PC-3 (cell line): ENCODE measurements around the gene OR3A1. TPM values are rescaled to one million over a fixed set of nuclear protein-coding genes. Genes with fewer than 3 reads are reported as not detected.

Source experiments
- ATAC-seq: fragments of 200-7000 bp; cut with Tn5 transposase; 2 replicates; pipeline ENCODE4 v1.9.1; 2020; ENCODE audit warnings: mild to moderate bottlenecking, moderate library complexity
- BruUV-seq: library from RNA; stranded (reverse); fragments of 400-500 nt; replicated peaks from 2 replicates; lab custom pipeline; 2021; lab: Mats Ljungman, UMichigan
- CTCF ChIA-PET: fragments of 300-600 bp; sonication (Branson Sonifier 250); formaldehyde crosslinking; loops from one replicate; lab custom pipeline; 2022; ENCODE audit warnings: antibody characterized with exemption; lab: Charles Lee
- POLR2A ChIA-PET: fragments of 300-600 bp; sonication (Branson Sonifier 250); formaldehyde crosslinking; loops from one replicate; lab custom pipeline; 2022; ENCODE audit warnings: antibody characterized with exemption; ENCODE audit not compliant: unreplicated experiment; lab: Charles Lee
- DNase-seq: peaks from one replicate; pipeline ENCODE4 v3.0.0-alpha.2; 2015
- H2AFZ ChIP-seq: fragments of 300-600 bp; sonication (generic); 2 replicates; pipeline ENCODE4 v1.6.0; 2016; ENCODE audit warnings: antibody characterized with exemption, low read length
- H3F3A ChIP-seq: fragments of 300-600 bp; sonication (generic); one replicate; pipeline ENCODE4 v1.6.0; 2017; ENCODE audit warnings: antibody characterized with exemption, low read length, control low read depth, mild to moderate bottlenecking; ENCODE audit not compliant: unreplicated experiment
- H3K27ac ChIP-seq: fragments of 300-600 bp; sonication (generic); 2 replicates; pipeline ENCODE4 v1.5.1; 2016; ENCODE audit warnings: mild to moderate bottlenecking, low read length
- H3K27me3 ChIP-seq: fragments of 300-600 bp; sonication (generic); 2 replicates; pipeline ENCODE4 v1.6.1; 2016; ENCODE audit warnings: low read length, mixed read lengths
- H3K36me3 ChIP-seq: fragments of 300-600 bp; sonication (generic); 2 replicates; pipeline ENCODE4 v1.6.1; 2016; ENCODE audit warnings: low read depth, mixed run types, low read length, mixed read lengths
- H3K4me1 ChIP-seq: fragments of 300-600 bp; sonication (generic); 2 replicates; pipeline ENCODE4 v1.5.1; 2016; ENCODE audit warnings: low read length; ENCODE audit not compliant: insufficient read depth
- H3K4me2 ChIP-seq: fragments of 300-600 bp; sonication (generic); 2 replicates; pipeline ENCODE4 v1.6.0; 2016; ENCODE audit warnings: low read length
- H3K4me3 ChIP-seq: fragments of 300-600 bp; sonication (generic); 2 replicates; pipeline ENCODE4 v1.5.1; 2016; ENCODE audit warnings: mild to moderate bottlenecking, low read length, mixed read lengths
- H3K79me2 ChIP-seq: fragments of 300-600 bp; sonication (generic); 2 replicates; pipeline ENCODE4 v1.6.1; 2017; ENCODE audit warnings: low read length, mixed read lengths
- H3K9ac ChIP-seq: fragments of 300-600 bp; sonication (generic); 2 replicates; pipeline ENCODE4 v1.6.0; 2016; ENCODE audit warnings: mild to moderate bottlenecking, low read length
- H3K9me2 ChIP-seq: fragments of 300-600 bp; sonication (generic); replicated peaks from 2 replicates; pipeline ENCODE4 v1.6.1; 2016; ENCODE audit warnings: mixed run types, low read length, mixed read lengths
- H3K9me3 ChIP-seq: fragments of 300-600 bp; sonication (generic); 2 replicates; pipeline ENCODE4 v1.6.1; 2016; ENCODE audit warnings: low read length, mixed read lengths
- H4K20me1 ChIP-seq: fragments of 300-600 bp; sonication (generic); 2 replicates; pipeline ENCODE4 v1.6.1; 2016; ENCODE audit warnings: low read length, mixed read lengths
- CTCF ChIP-seq: fragments of 300-600 bp; sonication (generic); conservative IDR thresholded peaks from 2 replicates; pipeline ENCODE4 v1.5.1; 2017; ENCODE audit warnings: antibody characterized with exemption, low read depth, mild to moderate bottlenecking, low read length
- EZH2 ChIP-seq: fragments of 300-600 bp; sonication (generic); IDR thresholded peaks from one replicate; pipeline ENCODE4 v1.6.1; 2017; ENCODE audit warnings: antibody characterized with exemption, mild to moderate bottlenecking, low read length; ENCODE audit not compliant: unreplicated experiment
- EZH2phosphoT487 ChIP-seq: fragments of 300-600 bp; sonication (generic); IDR thresholded peaks from 2 replicates; pipeline ENCODE4 v1.6.1; 2018; ENCODE audit warnings: mild to moderate bottlenecking, antibody characterized with exemption, low read length, borderline replicate concordance
- intact Hi-C: fragments of 100-400 bp; cut with micrococcal nuclease; formaldehyde crosslinking; loops from 2 replicates; pipeline ENCODE4 v1.9.0; 2023
- total RNA-seq: library from RNA; depleted of rRNA; stranded (reverse); fragments of >200 nt; gene quantifications from 2 replicates; pipeline ENCODE4 v1.2.3, GENCODE V29; 2014

OR3A1 gene
- total RNA-seq, 1 experiment from 2014 or later = not detected

GRCh38 chr17:3276126-3276525, 22.0 kb downstream of the OR3A1 start:
- Histone ChIP-seq H3K9ac (no peak overlapping the region), H3K36me3 (no peaks in the 10 kb centered on the region), H3K27ac (no peak overlapping the region), H3K27me3 (0 out of 2 replicates have a peak, but pooled peaks cover 5% of the 10 kb centered on the region), H3K9me3 (no peaks in the 10 kb centered on the region), H3K4me1 (no peaks in the 10 kb centered on the region), H3K4me3 (no peak overlapping the region), H3K79me2 (no peaks in the 10 kb centered on the region), H2AFZ (no peak overlapping the region), H3K4me2 (no peak overlapping the region), H4K20me1 (no peaks in the 10 kb centered on the region), H3K9me2 (no peaks in the 10 kb centered on the region), H3F3A (no peaks in the 10 kb centered on the region)
- intact Hi-C loops = no loop called here
- no TSS peak for BruUV-seq
- no peak for ATAC-seq
- TF ChIP-seq EZH2 (no peak), CTCF (no peak), EZH2phosphoT487 (no peak)
- ChIA-PET POLR2A (no interaction called here), CTCF (no interaction called here)
- DNase-seq = no peak

- H2AFZ ChIP-seq = no peak overlapping the region
- no peaks in the 10 kb centered on the region for H3K79me2 ChIP-seq
- no peaks in the 10 kb centered on the region for H4K20me1 ChIP-seq
- POLR2A ChIA-PET = no interaction called here
- no peak overlapping the region for H3K9ac ChIP-seq
- H3K4me1 ChIP-seq = no peaks in the 10 kb centered on the region
- no peaks in the 10 kb centered on the region for H3K36me3 ChIP-seq
- intact Hi-C loops = no loop called here
- peaks cover 23% of the 10 kb centered on the region for H3K27me3 ChIP-seq
- H3K4me3 ChIP-seq = no peak overlapping the region
- no peak for TF ChIP-seq EZH2
- TF ChIP-seq EZH2phosphoT487 = no peak
- TF ChIP-seq CTCF = no peak
- H3K27ac ChIP-seq = no peak overlapping the region
- H3F3A ChIP-seq = no peaks in the 10 kb centered on the region
- DNase-seq (no peak), ATAC-seq (no peak)
- BruUV-seq = no TSS peak
- CTCF ChIA-PET = no interaction called here
- H3K9me3 ChIP-seq = no peaks in the 10 kb centered on the region
- H3K9me2 ChIP-seq = no peaks in the 10 kb centered on the region
- no peak overlapping the region for H3K4me2 ChIP-seq
These were observed 26.9 kb downstream of the OR3A1 start for GRCh38 chr17:3271072-3271848.

GRCh38 chr17:3260600-3260999, 37.6 kb downstream of the OR3A1 start:
- POLR2A ChIA-PET = no interaction called here
- no peak overlapping the region for H3K9ac ChIP-seq

More at GRCh38 chr17:3260600-3260999, 37.6 kb downstream of the OR3A1 start:
- intact Hi-C loops = no loop called here
- TF ChIP-seq EZH2phosphoT487 (no peak), EZH2 (no peak), CTCF (no peak)
- Histone ChIP-seq H3K9me2 (no peaks in the 10 kb centered on the region), H3K4me1 (no peaks in the 10 kb centered on the region), H3K4me3 (no peak overlapping the region), H4K20me1 (no peaks in the 10 kb centered on the region), H3K9me3 (no peaks in the 10 kb centered on the region), H2AFZ (no peak overlapping the region), H3K27me3 (peaks cover 42% of the 10 kb centered on the region), H3K79me2 (no peaks in the 10 kb centered on the region), H3F3A (no peaks in the 10 kb centered on the region), H3K4me2 (no peak overlapping the region), H3K36me3 (no peaks in the 10 kb centered on the region), H3K27ac (no peak overlapping the region)
- DNase-seq = no peak
- CTCF ChIA-PET = no interaction called here
- BruUV-seq = no TSS peak
- no peak for ATAC-seq
